ENCODE measurements around the gene PRMT7.

PRMT7 gene

DNA sequence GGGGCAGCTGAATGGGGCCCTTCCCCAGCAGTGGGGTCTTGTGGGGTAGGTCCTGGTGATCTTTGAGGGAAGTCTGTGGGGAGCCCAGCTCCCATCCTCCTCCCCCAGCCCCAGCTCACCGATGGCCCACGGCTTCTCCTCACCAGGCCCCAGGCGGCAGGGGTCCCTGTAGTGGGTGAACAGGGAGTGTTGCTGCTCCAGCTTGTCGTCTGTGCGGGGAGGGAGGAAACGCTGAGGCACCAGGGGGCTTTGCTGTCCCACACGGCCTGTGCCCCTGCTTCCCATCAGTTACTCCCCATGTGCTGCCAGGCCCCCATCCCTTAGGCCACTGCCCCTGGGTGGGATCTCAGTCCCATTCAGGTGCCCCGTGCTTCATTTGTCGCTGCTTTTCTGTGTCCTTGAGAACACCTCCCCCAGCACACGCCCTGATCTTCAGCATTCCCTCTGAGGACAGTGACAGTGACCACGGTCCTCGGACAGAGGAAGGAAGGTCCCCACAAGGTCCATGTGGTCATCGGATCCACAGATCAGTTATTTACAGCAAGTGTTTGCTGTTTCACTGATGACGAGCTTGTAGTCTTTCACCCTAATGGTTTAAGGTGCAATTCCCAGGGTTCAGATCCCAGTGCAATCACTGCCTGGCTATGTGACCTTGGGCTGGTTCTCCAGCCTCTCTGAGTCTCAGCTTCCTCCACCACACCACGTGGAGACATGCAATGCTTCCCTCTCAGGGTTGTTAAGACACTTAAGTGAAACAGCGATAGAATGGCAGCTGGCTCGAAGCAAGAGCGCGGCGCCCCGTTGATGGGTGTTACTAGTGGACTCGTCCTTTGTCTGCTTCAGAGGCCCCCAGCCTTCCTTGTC, 53.1 kb downstream of the PRMT7 start:
- DNase-seq (ENCODE audit: low read depth in 2 of 2) = no peak

- no peak for DNase-seq (ENCODE audit: low read depth in 2 of 2)
Measured at GRCh38 chr16:68364561-68364998, 53.8 kb downstream of the PRMT7 start.

GRCh38 chr16:68365167-68365817, 54.5 kb downstream of the PRMT7 start:
- no peak for DNase-seq (ENCODE audit: low read depth in 2 of 2)

DNA sequence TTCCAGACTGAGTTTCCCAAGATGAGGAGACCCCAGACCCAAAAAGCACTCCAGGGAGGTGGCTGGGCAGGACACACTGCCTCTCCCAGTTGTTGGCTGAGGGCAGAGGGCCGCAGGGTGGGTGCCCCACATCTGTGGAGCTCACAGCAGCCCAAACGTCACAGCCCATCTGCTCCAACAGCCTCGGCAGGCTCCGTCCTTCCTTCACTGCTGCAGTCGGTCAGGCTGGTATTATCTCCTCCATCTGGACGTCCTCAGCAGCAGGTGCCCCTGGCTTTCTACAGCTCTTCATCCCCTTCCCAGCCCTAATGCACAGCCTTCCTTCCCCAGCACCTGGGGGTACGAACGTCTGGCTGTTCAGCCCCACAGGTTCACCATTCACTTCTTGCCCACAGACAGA, 55.2 kb downstream of the PRMT7 start:
- no peak for DNase-seq (ENCODE audit: low read depth in 2 of 2)

DNA sequence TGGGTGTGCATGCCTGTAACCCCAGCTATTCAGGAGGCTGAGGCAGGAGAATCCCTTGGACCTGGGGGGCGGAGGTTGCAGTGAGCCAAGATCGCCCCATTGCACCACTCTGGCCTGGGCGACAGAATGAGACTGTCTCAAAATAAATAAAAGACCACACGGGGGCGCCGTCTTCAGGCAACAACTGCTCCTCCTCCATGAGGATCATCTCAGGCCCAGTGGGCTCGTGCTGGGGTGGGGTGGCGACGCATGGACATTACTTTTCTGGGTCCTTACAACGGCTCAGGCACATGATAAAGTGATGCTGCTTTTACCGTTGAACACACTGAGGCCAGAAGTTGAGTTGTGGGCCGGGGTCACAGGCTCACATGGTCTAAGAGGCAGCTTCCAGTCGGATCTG, 56.2 kb downstream of the PRMT7 start:
- DNase-seq (ENCODE audit: low read depth in 2 of 2) = no peak

GRCh38 chr16:68367440-68367839, 56.6 kb downstream of the PRMT7 start:
- no peak for DNase-seq (ENCODE audit: low read depth in 2 of 2)

GRCh38 chr16:68367891-68368290, 57.1 kb downstream of the PRMT7 start:
- no peak for DNase-seq (ENCODE audit: low read depth in 2 of 2)

- DNase-seq (ENCODE audit: low read depth in 2 of 2) = no peak
Measured at GRCh38 chr16:68368301-68368888, 57.6 kb downstream of the PRMT7 start.

DNA sequence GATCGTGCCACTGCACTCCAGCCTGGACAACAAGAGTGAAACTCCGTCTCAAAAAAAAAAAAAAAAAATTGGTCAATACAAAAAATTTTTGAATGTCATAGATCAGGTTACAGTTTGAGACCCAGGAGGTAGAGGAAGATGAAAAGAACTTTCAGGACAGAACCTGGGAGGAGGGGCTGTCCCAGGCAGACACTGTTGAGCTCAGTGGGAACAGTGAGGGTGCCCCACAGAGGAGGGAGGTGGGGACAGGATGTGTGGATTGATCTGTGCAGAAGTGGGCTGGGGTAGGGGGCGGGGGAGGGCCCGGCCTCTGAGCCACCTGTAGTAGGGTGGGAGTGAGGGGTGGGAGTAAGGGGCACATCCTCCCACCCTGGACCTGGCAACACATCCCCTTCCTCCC, 58.3 kb downstream of the PRMT7 start:
- DNase-seq (ENCODE audit: low read depth in 2 of 2) = no peak

DNA sequence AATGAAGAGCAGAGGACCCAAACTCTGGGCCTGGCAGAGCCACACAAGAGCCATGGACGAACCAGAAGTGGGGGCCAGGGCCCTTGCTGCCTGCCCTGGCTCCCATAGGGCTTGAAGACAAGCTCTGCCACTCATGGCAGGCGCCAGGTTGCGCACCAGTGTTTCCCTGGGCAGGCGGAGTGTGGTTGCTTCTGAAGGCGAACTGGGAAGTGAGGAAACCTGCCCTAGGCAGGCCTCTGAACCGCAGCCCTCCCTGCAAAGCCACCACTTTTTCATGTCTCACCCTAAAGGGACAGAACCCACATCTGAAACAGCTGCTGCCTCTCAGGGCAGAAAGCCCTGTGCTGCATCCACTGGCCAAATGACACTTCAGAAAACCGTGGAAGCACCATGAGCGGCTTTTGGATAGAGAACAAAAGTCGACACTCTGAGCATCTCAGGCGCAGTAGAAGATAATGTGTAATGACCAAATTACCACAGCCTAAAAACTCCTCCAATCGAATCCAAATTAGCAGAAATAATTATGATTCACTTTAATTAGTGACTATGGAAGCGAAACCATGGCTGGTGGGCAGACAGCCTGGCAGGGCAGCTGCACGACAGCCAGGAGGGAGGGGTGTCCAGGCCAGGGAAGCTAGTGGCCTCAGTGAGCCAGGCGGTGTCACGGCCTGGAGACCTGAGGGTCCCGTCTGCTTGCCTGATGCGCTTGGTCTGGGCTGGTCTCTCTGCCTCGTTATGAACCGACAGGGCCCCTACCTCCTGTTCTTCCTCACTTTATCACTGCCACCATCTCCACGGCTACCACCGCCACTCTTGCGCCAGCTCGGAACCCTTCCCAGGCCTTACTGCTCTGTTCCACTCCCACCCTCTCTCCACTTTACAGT, 59.1 kb downstream of the PRMT7 start:
- DNase-seq (ENCODE audit: low read depth in 2 of 2) = no peak

DNA sequence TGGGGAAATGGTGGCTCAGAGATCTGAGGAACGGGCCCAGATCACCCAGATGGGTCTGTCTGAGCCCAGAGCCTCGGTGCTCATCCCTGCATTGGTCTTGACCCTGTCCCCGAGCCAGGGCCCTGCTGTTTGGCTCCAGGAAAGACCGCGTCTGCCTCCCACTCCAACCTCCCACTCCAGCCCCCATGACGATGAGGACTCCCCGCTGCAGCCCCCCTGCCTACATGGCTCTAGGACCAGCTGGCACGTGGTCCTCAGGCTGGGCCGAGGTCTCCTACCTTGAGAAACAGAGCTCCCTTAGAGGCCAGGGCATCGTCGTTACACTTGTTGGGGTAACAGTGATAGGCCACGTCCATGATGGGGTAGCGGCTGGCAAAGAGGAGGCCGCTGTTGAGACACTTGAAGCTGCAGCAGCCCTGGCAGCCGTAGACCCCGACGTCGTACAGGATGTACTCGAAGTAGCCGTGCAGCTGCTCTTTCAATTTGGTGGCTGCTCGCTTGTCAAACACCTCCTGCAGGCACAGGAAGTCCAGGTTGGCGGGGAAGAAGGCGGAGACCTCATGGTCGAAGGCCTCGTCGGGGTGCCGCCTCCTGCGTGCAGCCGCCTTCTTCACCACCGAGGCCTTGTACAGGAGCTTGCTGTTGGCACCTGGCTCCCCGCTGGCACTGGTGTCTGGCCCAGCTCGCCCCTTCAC, 59.9 kb downstream of the PRMT7 start:
- peak; percentile 15 to 19 for DNase-seq (ENCODE audit: low read depth in 2 of 2)

DNA sequence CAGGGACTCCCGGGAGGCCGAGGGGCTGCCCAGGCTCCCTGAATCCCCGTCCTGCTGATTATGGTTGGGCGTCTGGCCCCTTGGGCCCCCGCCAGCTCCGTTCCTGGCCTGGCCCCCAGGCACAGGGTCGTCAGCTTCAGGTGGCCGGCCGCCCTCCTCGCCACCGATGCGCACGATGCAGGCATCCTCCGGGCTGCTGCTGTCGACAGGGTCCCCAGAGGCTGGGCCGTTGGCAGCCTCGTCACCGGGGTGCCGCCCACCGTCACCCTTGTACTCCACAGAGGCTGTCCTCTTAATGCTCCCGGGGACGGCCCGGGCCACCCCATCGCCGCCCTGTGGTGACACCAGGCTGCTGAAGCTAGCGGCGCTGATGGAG, 60.4 kb downstream of the PRMT7 start:
- DNase-seq (ENCODE audit: low read depth in 2 of 2) = no peak

DNA sequence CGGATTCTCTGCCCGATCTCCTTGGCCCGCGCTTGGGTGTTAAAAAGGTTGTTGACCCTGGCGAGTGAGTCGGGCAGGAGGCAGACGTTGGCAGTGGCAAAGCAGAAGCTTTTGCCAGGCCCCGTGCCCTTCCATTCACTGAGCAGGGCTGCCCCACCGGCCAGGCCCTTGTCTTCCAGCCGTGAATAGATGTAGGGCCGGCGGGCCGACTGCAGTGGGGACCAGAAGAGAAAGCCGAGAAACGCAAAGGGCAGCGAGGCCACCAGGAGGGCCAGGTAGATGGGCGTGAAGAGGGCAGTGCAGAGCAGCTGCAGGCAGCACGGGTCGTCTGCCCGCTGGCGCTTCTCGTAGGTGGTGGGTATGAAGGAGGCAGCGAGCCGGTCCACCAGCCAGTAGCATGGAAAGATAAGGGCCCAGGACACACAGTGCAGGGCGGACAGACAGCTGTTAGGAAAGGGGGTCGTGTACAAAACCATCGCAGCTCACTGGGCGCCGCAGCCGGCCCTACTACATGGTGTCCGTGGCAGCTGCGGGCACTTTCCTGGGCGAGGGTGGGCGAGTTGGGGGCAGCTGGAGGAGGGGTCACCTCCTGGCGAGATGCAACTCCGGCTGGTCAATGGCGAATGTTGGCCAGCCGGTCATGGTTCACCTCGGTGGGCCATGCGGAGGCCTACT, 61.0 kb downstream of the PRMT7 start:
- DNase-seq (ENCODE audit: low read depth in 2 of 2) = no peak

- no peak for DNase-seq (ENCODE audit: low read depth in 2 of 2)
Measured at GRCh38 chr16:68372381-68372720, 61.5 kb downstream of the PRMT7 start.

DNA sequence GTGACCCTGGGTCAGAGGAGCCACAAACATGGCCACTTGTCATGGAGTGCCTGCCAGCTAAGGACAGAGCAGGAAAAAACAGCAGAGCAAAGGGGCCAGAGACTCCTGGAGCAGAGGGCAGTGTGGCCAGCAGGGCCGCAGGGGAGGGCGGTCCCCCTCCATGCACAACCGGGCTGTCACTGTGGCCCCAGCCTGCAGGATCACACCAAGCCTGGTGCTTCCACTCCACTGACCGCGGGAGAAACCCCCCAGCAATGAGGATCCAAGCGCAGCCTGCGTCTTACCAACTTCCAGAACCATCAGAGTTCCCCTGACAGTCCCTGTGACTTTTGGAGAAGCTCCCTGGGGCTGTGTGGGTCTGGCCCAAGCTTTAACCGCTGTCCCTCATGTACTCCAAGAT, 62.0 kb downstream of the PRMT7 start:
- DNase-seq (ENCODE audit: low read depth in 2 of 2) = no peak

- DNase-seq (ENCODE audit: low read depth in 2 of 2) = no peak
Measured at GRCh38 chr16:68373528-68374245, 62.9 kb downstream of the PRMT7 start.

GRCh38 chr16:68374246-68374805, 63.5 kb downstream of the PRMT7 start:
- no peak for DNase-seq (ENCODE audit: low read depth in 2 of 2)

GRCh38 chr16:68374961-68375660, 64.3 kb downstream of the PRMT7 start:
- DNase-seq (ENCODE audit: low read depth in 2 of 2) = no peak

DNA sequence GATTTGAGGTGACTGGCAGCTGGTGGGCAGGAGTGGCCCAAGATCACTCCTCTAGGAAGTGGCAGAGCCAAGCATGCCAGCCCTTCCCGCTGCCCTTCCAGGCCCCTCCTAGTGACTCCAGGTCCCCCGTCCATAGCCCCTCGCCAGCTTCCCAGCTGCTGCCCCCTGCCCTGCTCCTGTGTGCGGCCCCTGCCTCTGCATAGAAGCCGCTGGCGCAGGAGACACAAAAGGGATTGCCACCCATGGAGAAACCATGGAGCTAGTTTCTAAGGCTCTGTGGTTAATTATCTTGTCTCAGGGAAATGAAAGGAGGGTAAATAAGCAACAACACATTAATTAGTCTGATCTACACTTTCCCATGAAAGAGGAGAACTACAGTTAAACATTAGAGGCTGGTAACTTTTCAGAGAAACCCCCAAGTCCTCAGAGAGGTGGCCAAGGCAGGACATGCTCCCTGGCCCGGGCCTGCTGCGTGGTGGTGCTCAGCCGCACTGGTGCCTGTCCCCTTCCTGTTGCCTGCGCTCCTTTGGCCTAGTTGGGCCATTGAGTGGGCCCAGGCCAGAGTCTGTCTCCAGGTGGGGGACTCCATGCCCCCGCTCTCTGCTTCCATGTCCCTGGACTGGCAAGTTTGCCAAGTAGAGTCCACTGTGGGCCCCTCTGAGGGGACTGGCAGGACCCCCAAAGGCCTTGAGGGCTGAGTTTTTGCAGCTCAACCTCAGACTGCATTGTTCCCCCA, 65.2 kb downstream of the PRMT7 start:
- no peak for DNase-seq (ENCODE audit: low read depth in 2 of 2)

All from stimulated activated CD8-positive, alpha-beta memory T cell treated with anti-CD3 and anti-CD28 coated beads, Interleukin-7, amount 100 ng/mL, for 1 hour (primary cell).